Measurements from ENCODE around the gene MYL12B.

- TF ChIP-seq CTCF (IDR thresholded peaks at IDR 0.05; ENCODE audit: insufficient read depth, low read depth, low read length) = no peak
- TF ChIP-seq EZH2 (IDR thresholded peaks at IDR 0.05; ENCODE audit: insufficient read depth, low read length) = no peak
These were observed 36.3 kb upstream of the MYL12B start for GRCh38 chr18:3225588-3225987.

All from astrocyte (in vitro differentiated cells and primary cell).